ENCODE data around the gene ERBB4. TPM values are rescaled to one million over a fixed set of nuclear protein-coding genes. Genes with fewer than 3 reads are reported as not detected.

ERBB4 gene
- total and polyA plus RNA-seq, 2 of the 8 experiments (the other 6 are each of a cell fraction or from before 2014, with no cell fraction given), result 0.34 to 1.3 TPM

- Histone ChIP-seq H2BK20ac (ENCODE audit: low read length) (no peak overlapping the region), H3K36me3 (ENCODE audit: control insufficient read depth in 2 of 4, insufficient read depth in 4 of 4, low read length in 3 of 4) (no peaks in the 10 kb centered on the region), H3K9ac (replicated peaks in 1 of 4; ENCODE audit: extremely low read depth in 1 of 4, low read depth in 3 of 4, low read length in 3 of 4) (no peak overlapping the region), H3K23ac (ENCODE audit: insufficient read length) (no peak overlapping the region), H3K79me2 (ENCODE audit: control insufficient read depth in 1 of 2, insufficient read depth in 2 of 2, low read length in 2 of 2) (no peaks in the 10 kb centered on the region), H2AK5ac (ENCODE audit: low read depth, low read length) (no peak overlapping the region), H3K14ac (ENCODE audit: insufficient read length) (no peak overlapping the region), H2BK15ac (ENCODE audit: low read length) (no peak overlapping the region), H4K91ac (replicated peaks; ENCODE audit: insufficient read length, low read length) (no peak overlapping the region), H2AFZ (ENCODE audit: low read length) (no peak overlapping the region), H3K18ac (ENCODE audit: extremely low read depth, low read length) (no peak overlapping the region), H2BK120ac (replicated peaks; ENCODE audit: low read depth, low read length) (no peak overlapping the region), H2BK12ac (ENCODE audit: low read depth, low read length) (no peak overlapping the region), H2BK5ac (ENCODE audit: low read depth, low read length) (no peak overlapping the region), H4K20me1 (replicated peaks in 1 of 2; ENCODE audit: control insufficient read depth in 1 of 2, insufficient read depth in 2 of 2, low read length in 2 of 2) (no peaks in the 10 kb centered on the region), H3K4me2 (ENCODE audit: insufficient read depth in 1 of 2, low read depth in 2 of 2, low read length in 2 of 2) (no peak overlapping the region), H3K23me2 (ENCODE audit: low read depth, low read length) (no peaks in the 10 kb centered on the region), H3K27ac (ENCODE audit: low read depth, low read length) (no peak overlapping the region), H4K8ac (ENCODE audit: extremely low read depth, insufficient read depth, low read length) (no peak overlapping the region), H3K9me3 (ENCODE audit: insufficient read depth in 2 of 2, low read depth in 1 of 2, low read length in 1 of 2) (no peaks in the 10 kb centered on the region), H3K27me3 (replicated peaks in 1 of 4; ENCODE audit: control insufficient read depth in 3 of 4, extremely low read depth in 1 of 4, insufficient read depth in 3 of 4, low read length in 3 of 4) (no peaks in the 10 kb centered on the region), H3K56ac (replicated peaks; ENCODE audit: insufficient read length, low read depth, low read length) (no peak overlapping the region), H3K4me3 (ENCODE audit: extremely low read depth in 1 of 4, insufficient read depth in 2 of 4, low read depth in 3 of 4, low read length in 4 of 4) (no peak overlapping the region), H3K79me1 (ENCODE audit: low read depth, low read length) (no peaks in the 10 kb centered on the region), H3K4ac (replicated peaks; ENCODE audit: insufficient read length, low read depth, low read length) (no peak overlapping the region), H4K5ac (ENCODE audit: insufficient read length, low read depth, low read length) (no peak overlapping the region), H3K4me1 (replicated peaks in 1 of 4; ENCODE audit: control insufficient read depth in 3 of 4, insufficient read depth in 4 of 4, low read length in 3 of 4) (peaks cover 0 to 6% (median 2%) of the 10 kb centered on the region in 4 experiments; a peak in 2 of 7 replicates)
- no peak for DNase-seq (ENCODE audit: low read depth in 1 of 2, low spot score in 2 of 2)
- 93% methylated on average over 2 of the region's 2 CpGs; no CpG with 5 or more reads in 1 of the 2 experiments for WGBS, 2 experiments (ENCODE audit: extremely low coverage in 1 of 2, insufficient coverage in 1 of 2, insufficient read length in 1 of 2, insufficient replicate concordance in 2 of 2, low coverage in 1 of 2, low lambda C conversion rate in 2 of 2, missing lambda C conversion rate in 1 of 2)
- FAIRE-seq, result no peak
- POLR2A ChIA-PET (ENCODE audit: partially characterized antibody), result no interaction called here
- CTCF ChIA-PET (ENCODE audit: partially characterized antibody), result no interaction called here
- TF ChIP-seq CEBPB (IDR thresholded peaks at IDR 0.05; ENCODE audit: low read depth, low read length), result no peak
- no peak for TF ChIP-seq CREB1 (IDR thresholded peaks at IDR 0.05)
- TF ChIP-seq SAP30 (IDR thresholded peaks at IDR 0.05; ENCODE audit: insufficient read depth, insufficient replicate concordance, low read length), result no peak
- no peak for TF ChIP-seq RBBP5 (IDR thresholded peaks at IDR 0.05; ENCODE audit: borderline replicate concordance, low read depth, low read length)
- TF ChIP-seq POU5F1 (IDR thresholded peaks at IDR 0.05; ENCODE audit: low read depth, low read length), result no peak
- no peak for TF ChIP-seq KDM5A (IDR thresholded peaks at IDR 0.05; ENCODE audit: low read length)
- TF ChIP-seq RXRA (IDR thresholded peaks at IDR 0.05; ENCODE audit: insufficient read depth, low read depth, low read length), result no peak
- TF ChIP-seq CHD1 (IDR thresholded peaks at IDR 0.05; ENCODE audit: low read depth, low read length), result no peak
- TF ChIP-seq SP1 (IDR thresholded peaks at IDR 0.05; ENCODE audit: low read depth, low read length), result no peak
- TF ChIP-seq GABPA (IDR thresholded peaks at IDR 0.05; ENCODE audit: borderline replicate concordance, insufficient read depth, low read length), result no peak
- no peak for TF ChIP-seq HDAC2 (IDR thresholded peaks at IDR 0.05; ENCODE audit: borderline replicate concordance in 1 of 2, low read depth in 2 of 2, low read length in 2 of 2)
- TF ChIP-seq, protein P1, sequence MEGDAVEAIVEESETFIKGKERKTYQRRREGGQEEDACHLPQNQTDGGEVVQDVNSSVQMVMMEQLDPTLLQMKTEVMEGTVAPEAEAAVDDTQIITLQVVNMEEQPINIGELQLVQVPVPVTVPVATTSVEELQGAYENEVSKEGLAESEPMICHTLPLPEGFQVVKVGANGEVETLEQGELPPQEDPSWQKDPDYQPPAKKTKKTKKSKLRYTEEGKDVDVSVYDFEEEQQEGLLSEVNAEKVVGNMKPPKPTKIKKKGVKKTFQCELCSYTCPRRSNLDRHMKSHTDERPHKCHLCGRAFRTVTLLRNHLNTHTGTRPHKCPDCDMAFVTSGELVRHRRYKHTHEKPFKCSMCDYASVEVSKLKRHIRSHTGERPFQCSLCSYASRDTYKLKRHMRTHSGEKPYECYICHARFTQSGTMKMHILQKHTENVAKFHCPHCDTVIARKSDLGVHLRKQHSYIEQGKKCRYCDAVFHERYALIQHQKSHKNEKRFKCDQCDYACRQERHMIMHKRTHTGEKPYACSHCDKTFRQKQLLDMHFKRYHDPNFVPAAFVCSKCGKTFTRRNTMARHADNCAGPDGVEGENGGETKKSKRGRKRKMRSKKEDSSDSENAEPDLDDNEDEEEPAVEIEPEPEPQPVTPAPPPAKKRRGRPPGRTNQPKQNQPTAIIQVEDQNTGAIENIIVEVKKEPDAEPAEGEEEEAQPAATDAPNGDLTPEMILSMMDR (IDR thresholded peaks at IDR 0.05; ENCODE audit: control extremely low read depth in 1 of 3, insufficient read depth in 1 of 3, low read depth in 1 of 3, low read length in 3 of 3), result no peak
Observed at GRCh38 chr2:211664321-211664720, 874.3 kb downstream of the ERBB4 start.
